SU-DHL-6 (cell line): ENCODE data around the gene COIL.

Experiments
- CTCF ChIP-seq: fragments of 200-600 bp; sonication (generic); IDR thresholded peaks from one replicate; pipeline ENCODE4 v1.5.1; 2017; ENCODE audit warnings: antibody characterized with exemption, mild to moderate bottlenecking, low read length, moderate library complexity; ENCODE audit not compliant: insufficient read depth, poor library complexity, severe bottlenecking
- EZH2phosphoT487 ChIP-seq: fragments of 200-600 bp; sonication (generic), shearing (Covaris generic); conservative IDR thresholded peaks from 2 replicates; pipeline ENCODE4 v1.6.1; 2018; ENCODE audit warnings: mild to moderate bottlenecking, antibody characterized with exemption, low read length, moderate library complexity, mixed read lengths

- TF ChIP-seq CTCF (no peak), EZH2phosphoT487 (no peak)
These were observed 41.9 kb downstream of the COIL start for GRCh38 chr17:56918916-56919315.
